Suppressor macrophage treated with lipopolysaccharide for 4 hours (primary cell): ENCODE data around the gene DCLK2.

Experiments used
- DNase-seq: peaks from one replicate; pipeline ENCODE4 v3.0.0-alpha.2; 2020

Gene DCLK2

GRCh38 chr4:150280975-150281374 lies 202.7 kb downstream of the DCLK2 start:
- DNase-seq: no peak

- DNase-seq: no peak
Observed at GRCh38 chr4:150283689-150284088, 205.4 kb downstream of the DCLK2 start.

GRCh38 chr4:150286656-150287055 lies 208.4 kb downstream of the DCLK2 start:
- DNase-seq: no peak

GRCh38 chr4:150289198-150289597 lies 211.0 kb downstream of the DCLK2 start:
- DNase-seq: peak; percentile 14

GRCh38 chr4:150289881-150290280 lies 211.6 kb downstream of the DCLK2 start:
- DNase-seq: no peak

GRCh38 chr4:150297861-150298474 lies 219.7 kb downstream of the DCLK2 start:
- peak; percentile 64 for DNase-seq

GRCh38 chr4:150299816-150300215 lies 221.6 kb downstream of the DCLK2 start:
- DNase-seq: no peak

- peak; percentile 74 for DNase-seq
Observed at GRCh38 chr4:150302553-150302952, 224.3 kb downstream of the DCLK2 start.

GRCh38 chr4:150305995-150306394 lies 227.8 kb downstream of the DCLK2 start:
- DNase-seq: no peak

GRCh38 chr4:150306719-150307118 lies 228.5 kb downstream of the DCLK2 start:
- DNase-seq: no peak
